ENCODE results near the gene ZBTB48.

Gene ZBTB48

GRCh38 chr1:6572653-6573383 is 7.0 kb upstream of the ZBTB48 start:
- no peak for DNase-seq (ENCODE audit: low read depth)
- H3K4me3 ChIP-seq (ENCODE audit: low read length), result no peak overlapping the region
- TF ChIP-seq CTCF (conservative IDR thresholded peaks at IDR 0.05; ENCODE audit: low read depth, low read length), result no peak

- no peak overlapping the region for H3K4me3 ChIP-seq (ENCODE audit: low read length)
- no peak for DNase-seq (ENCODE audit: low read depth)
- TF ChIP-seq CTCF (conservative IDR thresholded peaks at IDR 0.05; ENCODE audit: low read depth, low read length), result no peak
Observed at GRCh38 chr1:6574025-6574620, 5.7 kb upstream of the ZBTB48 start.

GRCh38 chr1:6574818-6575217 is 5.0 kb upstream of the ZBTB48 start:
- no peak overlapping the region for H3K4me3 ChIP-seq (ENCODE audit: low read length)
- DNase-seq (ENCODE audit: low read depth), result no peak
- no peak for TF ChIP-seq CTCF (conservative IDR thresholded peaks at IDR 0.05; ENCODE audit: low read depth, low read length)

- no peak overlapping the region for H3K4me3 ChIP-seq (ENCODE audit: low read length)
- TF ChIP-seq CTCF (conservative IDR thresholded peaks at IDR 0.05; ENCODE audit: low read depth, low read length), result no peak
- no peak for DNase-seq (ENCODE audit: low read depth)
Observed at GRCh38 chr1:6577831-6578525, 1.8 kb upstream of the ZBTB48 start.

GRCh38 chr1:6578624-6579373 is 995 bp upstream of the ZBTB48 start:
- TF ChIP-seq CTCF (conservative IDR thresholded peaks at IDR 0.05; ENCODE audit: low read depth, low read length), result no peak
- H3K4me3 ChIP-seq (ENCODE audit: low read length), result peak overlapping the region; percentile 69
- no peak for DNase-seq (ENCODE audit: low read depth)

GRCh38 chr1:6580119-6580592 is 362 bp downstream of the ZBTB48 start:
- no peak for TF ChIP-seq CTCF (conservative IDR thresholded peaks at IDR 0.05; ENCODE audit: low read depth, low read length)
- H3K4me3 ChIP-seq (ENCODE audit: low read length), result peak overlapping the region; percentile 69
- DNase-seq (ENCODE audit: low read depth), result no peak

Measured in retinal pigment epithelial cell (primary cell).